ENCODE measurements around the gene AKR1C2.
"Not testable (repeated sequence)": the region's sequence is repeated elsewhere in the genome, so short reads cannot be mapped to it uniquely, and the experiment has no call there.

Gene AKR1C2

GRCh38 chr10:4956955-4957645 lies 46.6 kb downstream of the AKR1C2 start:
- H3K27me3 ChIP-seq (ENCODE audit: low read length); H4K20me1 ChIP-seq (ENCODE audit: low read depth, low read length); H3K9me3 ChIP-seq (ENCODE audit: insufficient read depth, low read length); H3K4me2 ChIP-seq (ENCODE audit: low read depth, low read length, poor library complexity, severe bottlenecking); H3K27ac ChIP-seq (ENCODE audit: low read depth, low read length); H3K79me2 ChIP-seq (ENCODE audit: insufficient read depth, low read length); H3K4me3 ChIP-seq (ENCODE audit: insufficient read depth, low read length, poor library complexity, severe bottlenecking); H3K36me3 ChIP-seq (ENCODE audit: low read length); H3F3A ChIP-seq (ENCODE audit: insufficient read depth); H3K9me2 ChIP-seq (replicated peaks; ENCODE audit: insufficient read depth, low read length); H3K9ac ChIP-seq (ENCODE audit: low read length); H2AFZ ChIP-seq (ENCODE audit: low read depth, low read length, severe bottlenecking): not testable (repeated sequence)

DNA sequence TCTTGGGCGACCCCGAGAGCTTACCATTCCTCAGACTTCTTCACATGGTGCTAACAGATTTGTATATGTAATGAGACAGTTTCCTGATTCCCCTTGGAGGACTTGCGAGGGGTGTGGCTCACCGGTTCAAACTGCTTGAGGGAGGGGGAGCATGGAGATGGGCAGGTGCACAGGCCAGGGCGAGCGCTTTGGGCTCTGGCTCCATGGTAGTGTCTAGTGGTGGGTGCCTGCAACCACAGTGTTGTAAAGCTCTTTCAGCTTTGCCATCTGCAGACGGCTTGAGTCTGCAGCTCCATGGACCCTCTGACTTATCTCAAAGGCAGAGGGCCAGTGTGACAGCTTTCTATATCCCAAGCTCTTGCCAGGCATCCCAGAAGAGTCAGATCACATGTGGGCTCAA lies 47.6 kb downstream of the AKR1C2 start:
- H2AFZ ChIP-seq (ENCODE audit: low read depth, low read length, severe bottlenecking); H3K4me2 ChIP-seq (ENCODE audit: low read depth, low read length, poor library complexity, severe bottlenecking); H3K9me2 ChIP-seq (replicated peaks; ENCODE audit: insufficient read depth, low read length); H4K20me1 ChIP-seq (ENCODE audit: low read depth, low read length); H3K27ac ChIP-seq (ENCODE audit: low read depth, low read length); H3K27me3 ChIP-seq (ENCODE audit: low read length); H3K36me3 ChIP-seq (ENCODE audit: low read length); H3K4me3 ChIP-seq (ENCODE audit: insufficient read depth, low read length, poor library complexity, severe bottlenecking); H3K9me3 ChIP-seq (ENCODE audit: insufficient read depth, low read length); H3K9ac ChIP-seq (ENCODE audit: low read length); H3F3A ChIP-seq (ENCODE audit: insufficient read depth); H3K79me2 ChIP-seq (ENCODE audit: insufficient read depth, low read length): not testable (repeated sequence)

DNA sequence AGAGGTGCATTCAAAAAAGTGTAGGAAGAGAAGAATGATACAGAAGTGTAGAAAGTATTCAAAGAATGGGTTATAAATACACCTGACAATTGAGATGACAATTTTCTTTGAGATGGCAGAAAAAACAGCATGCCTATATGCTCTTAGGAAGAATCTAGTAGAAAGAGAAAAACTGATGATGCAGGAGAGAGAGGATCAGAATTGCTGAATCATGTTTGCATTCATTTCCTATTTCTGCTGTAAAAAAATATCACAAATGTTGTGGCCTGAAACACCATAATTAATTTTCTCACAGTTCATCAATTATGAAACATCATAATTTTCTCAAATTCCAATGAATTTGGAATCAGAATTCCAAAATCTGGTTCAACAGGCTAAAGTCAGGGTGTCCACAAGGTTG lies 50.3 kb downstream of the AKR1C2 start:
- Histone ChIP-seq H3K4me3 (ENCODE audit: insufficient read depth, low read length, poor library complexity, severe bottlenecking) (no peak overlapping the region), H3K9ac (ENCODE audit: low read length) (no peak overlapping the region), H3K9me3 (ENCODE audit: insufficient read depth, low read length) (no peaks in the 10 kb centered on the region), H3K9me2 (replicated peaks; ENCODE audit: insufficient read depth, low read length) (no peaks in the 10 kb centered on the region), H3K36me3 (ENCODE audit: low read length) (no peaks in the 10 kb centered on the region), H2AFZ (ENCODE audit: low read depth, low read length, severe bottlenecking) (no peak overlapping the region), H4K20me1 (ENCODE audit: low read depth, low read length) (no peaks in the 10 kb centered on the region), H3K27me3 (ENCODE audit: low read length) (no peaks in the 10 kb centered on the region), H3F3A (ENCODE audit: insufficient read depth) (no peaks in the 10 kb centered on the region), H3K4me2 (ENCODE audit: low read depth, low read length, poor library complexity, severe bottlenecking) (no peak overlapping the region), H3K79me2 (ENCODE audit: insufficient read depth, low read length) (no peaks in the 10 kb centered on the region), H3K27ac (ENCODE audit: low read depth, low read length) (no peak overlapping the region)
- TF ChIP-seq EZH2phosphoT487 (conservative IDR thresholded peaks at IDR 0.05; ENCODE audit: low read length), result no peak
- TF ChIP-seq, protein P1, sequence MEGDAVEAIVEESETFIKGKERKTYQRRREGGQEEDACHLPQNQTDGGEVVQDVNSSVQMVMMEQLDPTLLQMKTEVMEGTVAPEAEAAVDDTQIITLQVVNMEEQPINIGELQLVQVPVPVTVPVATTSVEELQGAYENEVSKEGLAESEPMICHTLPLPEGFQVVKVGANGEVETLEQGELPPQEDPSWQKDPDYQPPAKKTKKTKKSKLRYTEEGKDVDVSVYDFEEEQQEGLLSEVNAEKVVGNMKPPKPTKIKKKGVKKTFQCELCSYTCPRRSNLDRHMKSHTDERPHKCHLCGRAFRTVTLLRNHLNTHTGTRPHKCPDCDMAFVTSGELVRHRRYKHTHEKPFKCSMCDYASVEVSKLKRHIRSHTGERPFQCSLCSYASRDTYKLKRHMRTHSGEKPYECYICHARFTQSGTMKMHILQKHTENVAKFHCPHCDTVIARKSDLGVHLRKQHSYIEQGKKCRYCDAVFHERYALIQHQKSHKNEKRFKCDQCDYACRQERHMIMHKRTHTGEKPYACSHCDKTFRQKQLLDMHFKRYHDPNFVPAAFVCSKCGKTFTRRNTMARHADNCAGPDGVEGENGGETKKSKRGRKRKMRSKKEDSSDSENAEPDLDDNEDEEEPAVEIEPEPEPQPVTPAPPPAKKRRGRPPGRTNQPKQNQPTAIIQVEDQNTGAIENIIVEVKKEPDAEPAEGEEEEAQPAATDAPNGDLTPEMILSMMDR (IDR thresholded peaks at IDR 0.05; ENCODE audit: insufficient read depth, low read length, poor library complexity, severe bottlenecking), result no peak

- H3K36me3 ChIP-seq (ENCODE audit: low read length); H3K9ac ChIP-seq (ENCODE audit: low read length); H3K27ac ChIP-seq (ENCODE audit: low read depth, low read length); H3K9me2 ChIP-seq (replicated peaks; ENCODE audit: insufficient read depth, low read length); H3K9me3 ChIP-seq (ENCODE audit: insufficient read depth, low read length); H3F3A ChIP-seq (ENCODE audit: insufficient read depth); H4K20me1 ChIP-seq (ENCODE audit: low read depth, low read length); H2AFZ ChIP-seq (ENCODE audit: low read depth, low read length, severe bottlenecking); H3K79me2 ChIP-seq (ENCODE audit: insufficient read depth, low read length); H3K4me3 ChIP-seq (ENCODE audit: insufficient read depth, low read length, poor library complexity, severe bottlenecking); H3K4me2 ChIP-seq (ENCODE audit: low read depth, low read length, poor library complexity, severe bottlenecking); H3K27me3 ChIP-seq (ENCODE audit: low read length): not testable (repeated sequence)
Measured at GRCh38 chr10:4951512-4952162, 52.0 kb downstream of the AKR1C2 start.
